SK-N-SH treated with all-trans-retinoic acid at 6 μM for 48 hours (cell line): Measurements from ENCODE around the gene RAB7B.

ENCODE experiments used
- ATAC-seq: fragments of 200-7000 bp; cut with Tn5 transposase; 3 replicates; pipeline ENCODE4 v1.9.1; 2020; ENCODE audit warnings: mild to moderate bottlenecking, moderate library complexity
- ARNTL ChIP-seq: fragments of 450-650 bp; formaldehyde crosslinking; IDR thresholded peaks from 2 replicates; pipeline ENCODE4 v1.5.0; 2020; ENCODE audit warnings: low read depth, mild to moderate bottlenecking, moderate library complexity, borderline replicate concordance
- BACH2 ChIP-seq: fragments of 250-450 bp; sonication (Bioruptor Pico); IDR thresholded peaks from 2 replicates; pipeline ENCODE4 v1.9.0; 2021; ENCODE audit warnings: mild to moderate bottlenecking, borderline replicate concordance
- CSDC2 ChIP-seq: fragments of 250-450 bp; sonication (Bioruptor Pico); IDR thresholded peaks from 2 replicates; pipeline ENCODE4 v1.5.0; 2020; ENCODE audit warnings: mild to moderate bottlenecking, moderate library complexity
- ESRRG ChIP-seq: fragments of 250-450 bp; sonication (Bioruptor Pico); IDR thresholded peaks from 2 replicates; pipeline ENCODE4 v1.6.1; 2021; ENCODE audit warnings: mild to moderate bottlenecking
- GLIS3 ChIP-seq: fragments of 250-450 bp; sonication (Bioruptor Pico); IDR thresholded peaks from 2 replicates; pipeline ENCODE4 v1.5.0; 2020; ENCODE audit warnings: mild to moderate bottlenecking, moderate library complexity
- ISL1 ChIP-seq: fragments of 250-450 bp; sonication (Bioruptor Pico); IDR thresholded peaks from 2 replicates; pipeline ENCODE4 v2.1.2; 2022; ENCODE audit warnings: mild to moderate bottlenecking, moderate library complexity
- OSR1 ChIP-seq: fragments of 250-450 bp; sonication (Bioruptor Pico); IDR thresholded peaks from 2 replicates; pipeline ENCODE4 v1.8.0; 2022; ENCODE audit warnings: moderate library complexity, mild to moderate bottlenecking, inconsistent platforms
- PPARA ChIP-seq: fragments of 250-450 bp; sonication (Bioruptor Pico); IDR thresholded peaks from 2 replicates; pipeline ENCODE4 v1.5.0; 2020; ENCODE audit warnings: mild to moderate bottlenecking, borderline replicate concordance
- RARB ChIP-seq: fragments of 250-450 bp; sonication (Bioruptor Pico); IDR thresholded peaks from 2 replicates; pipeline ENCODE4 v1.8.0; 2021; ENCODE audit warnings: mild to moderate bottlenecking, moderate library complexity
- SNAI2 ChIP-seq: fragments of 250-450 bp; sonication (Bioruptor Pico); IDR thresholded peaks from 2 replicates; pipeline ENCODE4 v1.5.0; 2020; ENCODE audit warnings: mild to moderate bottlenecking, moderate library complexity
- TCF4 ChIP-seq: fragments of 250-450 bp; sonication (Bioruptor Pico); IDR thresholded peaks from 2 replicates; pipeline ENCODE4 v1.8.0; 2021; ENCODE audit warnings: mild to moderate bottlenecking, moderate library complexity, borderline replicate concordance
- TOX ChIP-seq: fragments of 250-450 bp; sonication (Bioruptor Pico); IDR thresholded peaks from 2 replicates; pipeline ENCODE4 v1.8.0; 2021; ENCODE audit warnings: mild to moderate bottlenecking, moderate library complexity, borderline replicate concordance
- ZC3H10 ChIP-seq: fragments of 250-450 bp; sonication (Bioruptor Pico); IDR thresholded peaks from 2 replicates; pipeline ENCODE4 v1.5.1; 2021; ENCODE audit warnings: mild to moderate bottlenecking, moderate library complexity
- ZFP3 ChIP-seq: fragments of 250-450 bp; sonication (Bioruptor Pico); IDR thresholded peaks from 2 replicates; pipeline ENCODE4 v1.5.0; 2020; ENCODE audit warnings: mild to moderate bottlenecking, moderate library complexity
- ZFP30 ChIP-seq: fragments of 450-650 bp; formaldehyde crosslinking; IDR thresholded peaks from 2 replicates; pipeline ENCODE4 v1.5.0; 2022; ENCODE audit warnings: mild to moderate bottlenecking, moderate library complexity
- ZNF565 ChIP-seq: fragments of 450-650 bp; formaldehyde crosslinking; conservative IDR thresholded peaks from 2 replicates; pipeline ENCODE4 v1.5.0; 2020; ENCODE audit warnings: low read depth, mild to moderate bottlenecking, moderate library complexity
- ZNF70 ChIP-seq: fragments of 450-650 bp; formaldehyde crosslinking; IDR thresholded peaks from 2 replicates; pipeline ENCODE4 v1.5.0; 2020; ENCODE audit warnings: mild to moderate bottlenecking, moderate library complexity
- TF ChIP-seq, protein P1 (sequence below): fragments of 250-450 bp; sonication (Bioruptor Pico); IDR thresholded peaks from 2 replicates; pipeline ENCODE4 v1.5.1; 2020; ENCODE audit warnings: low read depth, mild to moderate bottlenecking, moderate library complexity
- TF ChIP-seq, protein P2 (sequence below): fragments of 250-450 bp; sonication (Bioruptor Pico); IDR thresholded peaks from 2 replicates; pipeline ENCODE4 v1.5.1; 2021; ENCODE audit warnings: mild to moderate bottlenecking, moderate library complexity
- TF ChIP-seq, protein P3 (sequence below): fragments of 250-450 bp; sonication (Bioruptor Pico); IDR thresholded peaks from 2 replicates; pipeline ENCODE4 v1.5.0; 2020; ENCODE audit warnings: mild to moderate bottlenecking, moderate library complexity
- TF ChIP-seq, protein P4 (sequence below): fragments of 250-450 bp; sonication (Bioruptor Pico); IDR thresholded peaks from 2 replicates; pipeline ENCODE4 v1.8.0; 2020; ENCODE audit warnings: mild to moderate bottlenecking, moderate library complexity, borderline replicate concordance

RAB7B gene

GRCh38 chr1:205936846-205937586, 66.2 kb downstream of the RAB7B start (continued):
- no peak for TF ChIP-seq ESRRG (CRISPR knock-in tag)
- no peak for TF ChIP-seq CSDC2 (CRISPR knock-in tag)
- TF ChIP-seq PPARA: no peak

- TF ChIP-seq ISL1 (CRISPR knock-in tag) (no peak), TCF4 (CRISPR knock-in tag) (no peak), ZNF565 (CRISPR knock-in tag) (no peak), ZFP3 (CRISPR knock-in tag) (no peak), ZFP30 (CRISPR knock-in tag) (no peak), GLIS3 (no peak), ESRRG (CRISPR knock-in tag) (no peak), CSDC2 (CRISPR knock-in tag) (no peak), BACH2 (CRISPR knock-in tag) (no peak), PPARA (no peak)
- TF ChIP-seq, protein P1, sequence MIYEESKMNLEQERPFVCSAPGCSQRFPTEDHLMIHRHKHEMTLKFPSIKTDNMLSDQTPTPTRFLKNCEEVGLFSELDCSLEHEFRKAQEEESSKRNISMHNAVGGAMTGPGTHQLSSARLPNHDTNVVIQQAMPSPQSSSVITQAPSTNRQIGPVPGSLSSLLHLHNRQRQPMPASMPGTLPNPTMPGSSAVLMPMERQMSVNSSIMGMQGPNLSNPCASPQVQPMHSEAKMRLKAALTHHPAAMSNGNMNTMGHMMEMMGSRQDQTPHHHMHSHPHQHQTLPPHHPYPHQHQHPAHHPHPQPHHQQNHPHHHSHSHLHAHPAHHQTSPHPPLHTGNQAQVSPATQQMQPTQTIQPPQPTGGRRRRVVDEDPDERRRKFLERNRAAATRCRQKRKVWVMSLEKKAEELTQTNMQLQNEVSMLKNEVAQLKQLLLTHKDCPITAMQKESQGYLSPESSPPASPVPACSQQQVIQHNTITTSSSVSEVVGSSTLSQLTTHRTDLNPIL (CRISPR knock-in tag): no peak
- TF ChIP-seq, protein P2, sequence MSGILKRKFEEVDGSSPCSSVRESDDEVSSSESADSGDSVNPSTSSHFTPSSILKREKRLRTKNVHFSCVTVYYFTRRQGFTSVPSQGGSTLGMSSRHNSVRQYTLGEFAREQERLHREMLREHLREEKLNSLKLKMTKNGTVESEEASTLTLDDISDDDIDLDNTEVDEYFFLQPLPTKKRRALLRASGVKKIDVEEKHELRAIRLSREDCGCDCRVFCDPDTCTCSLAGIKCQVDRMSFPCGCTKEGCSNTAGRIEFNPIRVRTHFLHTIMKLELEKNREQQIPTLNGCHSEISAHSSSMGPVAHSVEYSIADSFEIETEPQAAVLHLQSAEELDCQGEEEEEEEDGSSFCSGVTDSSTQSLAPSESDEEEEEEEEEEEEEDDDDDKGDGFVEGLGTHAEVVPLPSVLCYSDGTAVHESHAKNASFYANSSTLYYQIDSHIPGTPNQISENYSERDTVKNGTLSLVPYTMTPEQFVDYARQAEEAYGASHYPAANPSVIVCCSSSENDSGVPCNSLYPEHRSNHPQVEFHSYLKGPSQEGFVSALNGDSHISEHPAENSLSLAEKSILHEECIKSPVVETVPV (CRISPR knock-in tag): no peak
- ATAC-seq: no peak
Observed at GRCh38 chr1:205936311-205936710, 66.9 kb downstream of the RAB7B start.

GRCh38 chr1:205935869-205936268, 67.3 kb downstream of the RAB7B start:
- TF ChIP-seq OSR1 (CRISPR knock-in tag) (no peak), ARNTL (no peak), ESRRG (CRISPR knock-in tag) (no peak), ZC3H10 (CRISPR knock-in tag) (no peak), ZFP3 (CRISPR knock-in tag) (no peak), GLIS3 (no peak), SNAI2 (CRISPR knock-in tag) (no peak), ZFP30 (CRISPR knock-in tag) (no peak), ZNF70 (CRISPR knock-in tag) (no peak), TOX (CRISPR knock-in tag) (no peak), RARB (CRISPR knock-in tag) (no peak)
- TF ChIP-seq, protein P3, sequence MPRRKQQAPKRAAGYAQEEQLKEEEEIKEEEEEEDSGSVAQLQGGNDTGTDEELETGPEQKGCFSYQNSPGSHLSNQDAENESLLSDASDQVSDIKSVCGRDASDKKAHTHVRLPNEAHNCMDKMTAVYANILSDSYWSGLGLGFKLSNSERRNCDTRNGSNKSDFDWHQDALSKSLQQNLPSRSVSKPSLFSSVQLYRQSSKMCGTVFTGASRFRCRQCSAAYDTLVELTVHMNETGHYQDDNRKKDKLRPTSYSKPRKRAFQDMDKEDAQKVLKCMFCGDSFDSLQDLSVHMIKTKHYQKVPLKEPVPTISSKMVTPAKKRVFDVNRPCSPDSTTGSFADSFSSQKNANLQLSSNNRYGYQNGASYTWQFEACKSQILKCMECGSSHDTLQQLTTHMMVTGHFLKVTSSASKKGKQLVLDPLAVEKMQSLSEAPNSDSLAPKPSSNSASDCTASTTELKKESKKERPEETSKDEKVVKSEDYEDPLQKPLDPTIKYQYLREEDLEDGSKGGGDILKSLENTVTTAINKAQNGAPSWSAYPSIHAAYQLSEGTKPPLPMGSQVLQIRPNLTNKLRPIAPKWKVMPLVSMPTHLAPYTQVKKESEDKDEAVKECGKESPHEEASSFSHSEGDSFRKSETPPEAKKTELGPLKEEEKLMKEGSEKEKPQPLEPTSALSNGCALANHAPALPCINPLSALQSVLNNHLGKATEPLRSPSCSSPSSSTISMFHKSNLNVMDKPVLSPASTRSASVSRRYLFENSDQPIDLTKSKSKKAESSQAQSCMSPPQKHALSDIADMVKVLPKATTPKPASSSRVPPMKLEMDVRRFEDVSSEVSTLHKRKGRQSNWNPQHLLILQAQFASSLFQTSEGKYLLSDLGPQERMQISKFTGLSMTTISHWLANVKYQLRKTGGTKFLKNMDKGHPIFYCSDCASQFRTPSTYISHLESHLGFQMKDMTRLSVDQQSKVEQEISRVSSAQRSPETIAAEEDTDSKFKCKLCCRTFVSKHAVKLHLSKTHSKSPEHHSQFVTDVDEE (CRISPR knock-in tag): no peak
- TF ChIP-seq, protein P2 (CRISPR knock-in tag): no peak
- TF ChIP-seq, protein P4, sequence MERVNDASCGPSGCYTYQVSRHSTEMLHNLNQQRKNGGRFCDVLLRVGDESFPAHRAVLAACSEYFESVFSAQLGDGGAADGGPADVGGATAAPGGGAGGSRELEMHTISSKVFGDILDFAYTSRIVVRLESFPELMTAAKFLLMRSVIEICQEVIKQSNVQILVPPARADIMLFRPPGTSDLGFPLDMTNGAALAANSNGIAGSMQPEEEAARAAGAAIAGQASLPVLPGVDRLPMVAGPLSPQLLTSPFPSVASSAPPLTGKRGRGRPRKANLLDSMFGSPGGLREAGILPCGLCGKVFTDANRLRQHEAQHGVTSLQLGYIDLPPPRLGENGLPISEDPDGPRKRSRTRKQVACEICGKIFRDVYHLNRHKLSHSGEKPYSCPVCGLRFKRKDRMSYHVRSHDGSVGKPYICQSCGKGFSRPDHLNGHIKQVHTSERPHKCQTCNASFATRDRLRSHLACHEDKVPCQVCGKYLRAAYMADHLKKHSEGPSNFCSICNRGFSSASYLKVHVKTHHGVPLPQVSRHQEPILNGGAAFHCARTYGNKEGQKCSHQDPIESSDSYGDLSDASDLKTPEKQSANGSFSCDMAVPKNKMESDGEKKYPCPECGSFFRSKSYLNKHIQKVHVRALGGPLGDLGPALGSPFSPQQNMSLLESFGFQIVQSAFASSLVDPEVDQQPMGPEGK (CRISPR knock-in tag): no peak
- TF ChIP-seq, all 23 proteins: peak for 0
- no peak for ATAC-seq
